ENCODE results near the gene TOX2. TPM values are rescaled to one million over a fixed set of nuclear protein-coding genes. Genes with fewer than 3 reads are reported as not detected.

Gene TOX2
- total RNA-seq, 1 experiment from 2014 or later: 2.7 TPM

DNA sequence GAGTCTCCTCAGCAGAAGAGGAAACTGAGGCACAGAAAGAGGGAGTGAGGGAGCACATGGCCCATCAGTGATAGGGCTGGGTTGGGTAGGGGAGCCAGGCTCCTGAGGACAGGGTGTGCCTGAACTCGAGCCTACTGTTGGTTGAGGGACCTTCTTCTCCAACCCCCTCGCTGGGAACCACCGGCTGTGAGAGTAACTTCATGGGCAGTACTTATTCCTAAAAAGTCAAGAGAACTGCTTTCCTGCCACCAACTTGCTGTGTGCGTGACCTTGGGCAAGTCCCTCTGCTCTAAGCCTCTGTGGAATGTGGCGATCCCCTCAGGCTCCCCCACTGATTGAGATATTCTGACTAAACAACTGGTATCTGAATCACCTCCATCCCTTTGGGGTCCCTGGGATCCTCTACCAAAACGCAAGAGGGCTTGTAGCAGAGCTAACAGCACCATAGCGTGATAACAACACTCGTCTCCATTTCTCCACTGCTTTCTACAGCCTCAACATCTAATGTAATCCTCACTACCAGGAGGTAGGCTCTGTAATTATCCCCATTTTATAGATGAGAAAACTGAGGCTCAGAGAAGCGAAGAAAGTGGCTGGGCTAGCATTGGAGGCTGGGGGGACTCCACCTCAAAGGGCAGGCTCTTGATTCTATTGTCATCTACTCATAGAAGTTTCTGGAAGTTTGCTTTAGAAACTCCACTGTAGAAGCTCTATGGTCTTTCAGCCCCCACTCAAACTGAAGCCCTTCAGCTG, 196.3 kb downstream of the TOX2 start:
- Mint-ChIP-seq H3K27me3 (ENCODE audit: insufficient read depth, unreplicated experiment) (no peaks in the 10 kb centered on the region), H3K4me1 (ENCODE audit: insufficient read depth, unreplicated experiment) (peaks cover 10% of the 10 kb centered on the region), H3K4me3 (ENCODE audit: unreplicated experiment) (no peak overlapping the region), H3K27ac (ENCODE audit: low read depth, unreplicated experiment) (no peak overlapping the region), H3K9me3 (ENCODE audit: unreplicated experiment) (peaks cover 7% of the 10 kb centered on the region), H3K36me3 (ENCODE audit: insufficient read depth, unreplicated experiment) (peaks cover 38% of the 10 kb centered on the region)
- ChIA-PET POLR2A (interaction anchor here (0.6 to 2.3 kb wide), 5 partner anchors 78 to 378 kb away, joined by 3 to 32 read pairs (median 4); partner anchors contain the start of genes JPH2 and OSER1), CTCF (interaction anchor here (0.9 to 16.9 kb wide), 4 partner anchors 9 to 104 kb away, joined by 3 to 638 read pairs (median 4); partner anchors contain the start of gene JPH2)
- TF ChIP-seq, protein P1, sequence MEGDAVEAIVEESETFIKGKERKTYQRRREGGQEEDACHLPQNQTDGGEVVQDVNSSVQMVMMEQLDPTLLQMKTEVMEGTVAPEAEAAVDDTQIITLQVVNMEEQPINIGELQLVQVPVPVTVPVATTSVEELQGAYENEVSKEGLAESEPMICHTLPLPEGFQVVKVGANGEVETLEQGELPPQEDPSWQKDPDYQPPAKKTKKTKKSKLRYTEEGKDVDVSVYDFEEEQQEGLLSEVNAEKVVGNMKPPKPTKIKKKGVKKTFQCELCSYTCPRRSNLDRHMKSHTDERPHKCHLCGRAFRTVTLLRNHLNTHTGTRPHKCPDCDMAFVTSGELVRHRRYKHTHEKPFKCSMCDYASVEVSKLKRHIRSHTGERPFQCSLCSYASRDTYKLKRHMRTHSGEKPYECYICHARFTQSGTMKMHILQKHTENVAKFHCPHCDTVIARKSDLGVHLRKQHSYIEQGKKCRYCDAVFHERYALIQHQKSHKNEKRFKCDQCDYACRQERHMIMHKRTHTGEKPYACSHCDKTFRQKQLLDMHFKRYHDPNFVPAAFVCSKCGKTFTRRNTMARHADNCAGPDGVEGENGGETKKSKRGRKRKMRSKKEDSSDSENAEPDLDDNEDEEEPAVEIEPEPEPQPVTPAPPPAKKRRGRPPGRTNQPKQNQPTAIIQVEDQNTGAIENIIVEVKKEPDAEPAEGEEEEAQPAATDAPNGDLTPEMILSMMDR (IDR thresholded peaks at IDR 0.05; ENCODE audit: unreplicated experiment): no peak
- no TSS peak for BruUV-seq (replicated peaks)
- DNase-seq (ENCODE audit: unreplicated experiment): no peak
- intact Hi-C loops (cut with micrococcal nuclease): loop anchor here (10.0 kb wide), 1 partner anchor 364 kb away; the partner anchor contains the start of gene TTPAL

DNA sequence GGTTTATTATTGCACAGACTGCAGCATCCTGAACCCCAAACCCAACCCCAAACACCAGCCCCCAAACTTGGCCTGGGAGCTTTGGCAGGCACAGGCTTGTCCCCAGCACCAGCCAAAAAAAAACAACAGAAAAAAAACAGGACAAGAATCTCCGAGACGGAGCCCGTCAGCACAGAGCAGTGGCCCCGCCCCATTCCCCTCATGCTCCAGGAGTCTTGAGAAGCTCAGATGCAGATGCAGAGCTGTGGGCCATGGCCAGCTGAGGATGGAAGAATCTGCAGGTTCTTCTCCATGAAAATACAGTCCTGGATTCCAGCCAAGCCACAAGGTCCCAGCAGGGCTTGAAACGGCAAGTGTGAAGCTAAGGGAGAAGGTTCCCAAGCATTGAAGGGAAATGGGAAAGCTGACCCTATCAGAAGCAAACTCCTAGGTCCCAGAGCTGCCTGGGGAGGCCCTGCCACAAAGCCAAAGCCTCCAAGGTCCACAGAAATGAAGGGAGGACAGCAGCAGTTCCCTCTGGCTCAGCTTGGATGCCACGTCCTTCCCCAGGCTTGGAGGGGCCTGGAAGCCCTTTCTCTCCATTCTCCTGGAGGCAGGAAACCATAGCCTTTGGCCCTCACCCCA, 197.2 kb downstream of the TOX2 start:
- intact Hi-C loops (cut with micrococcal nuclease): loop anchor here (10.0 kb wide), 1 partner anchor 363 kb away; the partner anchor contains the start of gene TTPAL
- peak; percentile 58 for DNase-seq (ENCODE audit: unreplicated experiment)
- TF ChIP-seq, protein P1 (IDR thresholded peaks at IDR 0.05; ENCODE audit: unreplicated experiment): no peak
- H3K9me3 Mint-ChIP-seq (ENCODE audit: unreplicated experiment): peaks cover 7% of the 10 kb centered on the region
- H3K27ac Mint-ChIP-seq (ENCODE audit: low read depth, unreplicated experiment): no peak overlapping the region
- POLR2A ChIA-PET: interaction anchor here (0.6 to 2.3 kb wide), 7 partner anchors 40 to 654 kb away, joined by 3 to 32 read pairs (median 4); partner anchors contain the start of genes JPH2, OSER1 and SRSF6
- BruUV-seq (replicated peaks): no TSS peak
- peaks cover 42% of the 10 kb centered on the region for H3K36me3 Mint-ChIP-seq (ENCODE audit: insufficient read depth, unreplicated experiment)
- H3K27me3 Mint-ChIP-seq (ENCODE audit: insufficient read depth, unreplicated experiment): no peaks in the 10 kb centered on the region
- CTCF ChIA-PET: interaction anchor here (0.5 to 16.9 kb wide), 6 partner anchors 8 to 661 kb away, joined by 3 to 638 read pairs (median 3); partner anchors contain the start of gene JPH2
- H3K4me1 Mint-ChIP-seq (ENCODE audit: insufficient read depth, unreplicated experiment): peaks cover 6% of the 10 kb centered on the region
- H3K4me3 Mint-ChIP-seq (ENCODE audit: unreplicated experiment): no peak overlapping the region

DNA sequence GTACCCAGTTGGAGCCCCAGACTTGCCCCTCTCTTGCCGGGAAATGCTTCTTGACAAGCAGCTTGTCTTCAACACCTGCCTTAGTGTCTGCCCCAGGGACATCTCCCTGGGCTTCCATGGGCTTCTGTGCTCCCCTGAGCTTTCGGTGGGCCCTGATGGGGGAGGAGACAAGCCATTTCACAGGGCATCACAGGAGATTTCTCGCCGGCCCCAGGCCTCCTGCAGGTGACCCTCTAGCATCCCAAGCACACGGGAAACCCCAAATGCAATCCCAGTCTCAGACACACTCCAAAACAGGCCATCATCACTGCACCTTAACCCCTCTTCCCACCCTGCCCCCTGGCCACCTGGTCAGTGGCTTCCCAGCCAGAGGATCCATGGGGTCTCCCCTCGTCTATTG, 197.8 kb downstream of the TOX2 start:
- no peak overlapping the region for H3K27ac Mint-ChIP-seq (ENCODE audit: low read depth, unreplicated experiment)
- CTCF ChIA-PET: interaction anchor here (0.5 to 16.9 kb wide), 5 partner anchors 75 to 662 kb away, joined by 3 to 638 read pairs (median 3); partner anchors contain the start of gene JPH2
- peaks cover 3% of the 10 kb centered on the region for H3K9me3 Mint-ChIP-seq (ENCODE audit: unreplicated experiment)
- POLR2A ChIA-PET: interaction anchor here (0.6 to 2.3 kb wide), 7 partner anchors 39 to 655 kb away, joined by 3 to 32 read pairs (median 4); partner anchors contain the start of genes JPH2, OSER1 and SRSF6
- TF ChIP-seq, protein P1 (IDR thresholded peaks at IDR 0.05; ENCODE audit: unreplicated experiment): no peak
- H3K36me3 Mint-ChIP-seq (ENCODE audit: insufficient read depth, unreplicated experiment): peaks cover 48% of the 10 kb centered on the region
- no peaks in the 10 kb centered on the region for H3K27me3 Mint-ChIP-seq (ENCODE audit: insufficient read depth, unreplicated experiment)
- intact Hi-C loops (cut with micrococcal nuclease): loop anchor here (10.0 kb wide), 1 partner anchor 362 kb away; the partner anchor contains the start of gene TTPAL
- H3K4me1 Mint-ChIP-seq (ENCODE audit: insufficient read depth, unreplicated experiment): peaks cover 6% of the 10 kb centered on the region
- no peak overlapping the region for H3K4me3 Mint-ChIP-seq (ENCODE audit: unreplicated experiment)
- DNase-seq (ENCODE audit: unreplicated experiment): no peak
- BruUV-seq (replicated peaks): no TSS peak
